Smooth muscle cell (in vitro differentiated cells): ENCODE results near the gene DDX4. TPM values are rescaled to one million over a fixed set of nuclear protein-coding genes. Genes with fewer than 3 reads are reported as not detected.

Experiments
- DNase-seq: peaks from one replicate; lab custom pipeline; 2025; ENCODE audit not compliant: unreplicated experiment; lab: John Stamatoyannopoulos, UW
- H2AFZ ChIP-seq: fragments of 200-600 bp; sonication (generic); 2 replicates; pipeline ENCODE4 v1.6.0; 2016; ENCODE audit warnings: antibody characterized with exemption, low read depth, mild to moderate bottlenecking
- H3F3A ChIP-seq: fragments of 200-600 bp; sonication (generic); 2 replicates; pipeline ENCODE4 v1.6.0; 2017; ENCODE audit warnings: antibody characterized with exemption, low read depth
- H3K27ac ChIP-seq: fragments of 200-600 bp; sonication (generic); 2 replicates; pipeline ENCODE4 v1.5.1; 2016; ENCODE audit warnings: low read depth, mild to moderate bottlenecking
- H3K27me3 ChIP-seq: fragments of 200-600 bp; sonication (generic); 2 replicates; pipeline ENCODE4 v1.6.1; 2016; ENCODE audit warnings: low read depth, mild to moderate bottlenecking
- H3K36me3 ChIP-seq: fragments of 200-600 bp; sonication (generic); 2 replicates; pipeline ENCODE4 v1.5.1; 2016; ENCODE audit warnings: low read depth
- H3K4me1 ChIP-seq: fragments of 200-600 bp; sonication (generic); 2 replicates; pipeline ENCODE4 v1.5.1; 2016; ENCODE audit warnings: low read depth
- H3K4me2 ChIP-seq: fragments of 200-600 bp; sonication (generic); 2 replicates; pipeline ENCODE4 v1.6.0; 2016; ENCODE audit warnings: mild to moderate bottlenecking
- H3K4me3 ChIP-seq: fragments of 200-600 bp; sonication (generic); 2 replicates; pipeline ENCODE4 v1.5.1; 2016; ENCODE audit warnings: mild to moderate bottlenecking
- H3K79me2 ChIP-seq: fragments of 200-600 bp; sonication (generic); 2 replicates; pipeline ENCODE4 v1.6.0; 2016; ENCODE audit warnings: low read depth, mild to moderate bottlenecking
- H3K9ac ChIP-seq: fragments of 200-600 bp; sonication (generic); 2 replicates; pipeline ENCODE4 v1.6.0; 2016; ENCODE audit warnings: low read depth
- H3K9me3 ChIP-seq: fragments of 200-600 bp; sonication (generic); replicated peaks from 2 replicates; pipeline ENCODE4 v1.5.1; 2016; ENCODE audit warnings: low read depth
- H4K20me1 ChIP-seq: fragments of 200-600 bp; sonication (generic); 2 replicates; pipeline ENCODE4 v1.6.0; 2016; ENCODE audit warnings: low read depth
- WGBS: methylation state at CpG from one replicate; pipeline ENCODE4 v1.1.7; 2016; ENCODE audit warnings: low lambda C conversion rate; 5-methylcytosine and 5-hydroxymethylcytosine counted together
- polyA plus RNA-seq: library from polyadenylated mRNA; unstranded; fragments of >200 nt; fragmentation: Nextera tagmentation; extraction: Ambion mirVana; gene quantifications from 2 replicates; pipeline ENCODE4 v1.2.1, GENCODE V29; 2016
- total RNA-seq: library from RNA; depleted of rRNA; stranded (reverse); fragments of >200 nt; gene quantifications from 2 replicates; pipeline ENCODE4 v1.2.3, GENCODE V29; 2014
- TF ChIP-seq, protein P1 (sequence below): fragments of 200-600 bp; sonication (generic); IDR thresholded peaks from 2 replicates; pipeline ENCODE4 v1.5.1; 2017; ENCODE audit warnings: borderline replicate concordance, mild to moderate bottlenecking, antibody characterized with exemption; ENCODE audit not compliant: insufficient read depth, poor library complexity, severe bottlenecking

Gene DDX4
- total and polyA plus RNA-seq, 2 experiments from 2014 or later = 0.09 TPM; not detected in 1

GRCh38 chr5:55763746-55764420 lies 26.0 kb downstream of the DDX4 start:
- WGBS = 95% methylated on average over 2 of the region's 2 CpGs
- no peaks in the 10 kb centered on the region for H3K36me3 ChIP-seq
- no peak for DNase-seq
- H3K4me1 ChIP-seq = no peaks in the 10 kb centered on the region
- H3K79me2 ChIP-seq = no peaks in the 10 kb centered on the region
- H2AFZ ChIP-seq = no peak overlapping the region
- H3K27ac ChIP-seq = no peak overlapping the region
- no peaks in the 10 kb centered on the region for H4K20me1 ChIP-seq
- no peak overlapping the region for H3K4me2 ChIP-seq
- no peaks in the 10 kb centered on the region for H3K9me3 ChIP-seq
- no peaks in the 10 kb centered on the region for H3K27me3 ChIP-seq
- H3K9ac ChIP-seq = no peak overlapping the region
- H3K4me3 ChIP-seq = no peak overlapping the region
- H3F3A ChIP-seq = no peaks in the 10 kb centered on the region
- TF ChIP-seq, protein P1, sequence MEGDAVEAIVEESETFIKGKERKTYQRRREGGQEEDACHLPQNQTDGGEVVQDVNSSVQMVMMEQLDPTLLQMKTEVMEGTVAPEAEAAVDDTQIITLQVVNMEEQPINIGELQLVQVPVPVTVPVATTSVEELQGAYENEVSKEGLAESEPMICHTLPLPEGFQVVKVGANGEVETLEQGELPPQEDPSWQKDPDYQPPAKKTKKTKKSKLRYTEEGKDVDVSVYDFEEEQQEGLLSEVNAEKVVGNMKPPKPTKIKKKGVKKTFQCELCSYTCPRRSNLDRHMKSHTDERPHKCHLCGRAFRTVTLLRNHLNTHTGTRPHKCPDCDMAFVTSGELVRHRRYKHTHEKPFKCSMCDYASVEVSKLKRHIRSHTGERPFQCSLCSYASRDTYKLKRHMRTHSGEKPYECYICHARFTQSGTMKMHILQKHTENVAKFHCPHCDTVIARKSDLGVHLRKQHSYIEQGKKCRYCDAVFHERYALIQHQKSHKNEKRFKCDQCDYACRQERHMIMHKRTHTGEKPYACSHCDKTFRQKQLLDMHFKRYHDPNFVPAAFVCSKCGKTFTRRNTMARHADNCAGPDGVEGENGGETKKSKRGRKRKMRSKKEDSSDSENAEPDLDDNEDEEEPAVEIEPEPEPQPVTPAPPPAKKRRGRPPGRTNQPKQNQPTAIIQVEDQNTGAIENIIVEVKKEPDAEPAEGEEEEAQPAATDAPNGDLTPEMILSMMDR = no peak

DNA sequence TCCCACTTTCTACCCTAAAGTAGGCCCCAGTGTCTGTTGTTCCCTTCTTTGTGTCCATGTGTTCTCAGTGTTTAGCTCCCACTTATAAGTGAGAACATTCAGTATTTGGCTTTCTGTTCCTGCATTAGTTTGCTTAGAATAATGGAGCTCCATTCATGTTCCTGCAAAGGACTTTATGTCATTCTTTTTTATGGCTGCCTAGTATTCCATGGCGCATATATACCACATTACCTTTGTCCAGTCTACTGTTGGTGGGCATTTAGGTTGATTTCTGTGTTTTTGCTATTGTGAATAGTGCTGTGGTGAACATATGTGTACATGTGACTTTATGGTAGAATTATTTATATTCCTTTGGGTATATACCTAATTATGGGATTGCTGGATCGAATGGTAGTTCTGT lies 30.4 kb downstream of the DDX4 start:
- Histone ChIP-seq H3K4me3 (no peak overlapping the region), H2AFZ (no peak overlapping the region), H4K20me1 (no peaks in the 10 kb centered on the region), H3F3A (no peaks in the 10 kb centered on the region), H3K4me1 (no peaks in the 10 kb centered on the region), H3K4me2 (no peak overlapping the region), H3K9ac (no peak overlapping the region), H3K9me3 (no peaks in the 10 kb centered on the region), H3K79me2 (no peaks in the 10 kb centered on the region), H3K27me3 (no peaks in the 10 kb centered on the region), H3K27ac (no peak overlapping the region), H3K36me3 (no peaks in the 10 kb centered on the region)
- WGBS = 94% methylated on average over 2 of the region's 2 CpGs
- no peak for DNase-seq
- TF ChIP-seq, protein P1 = no peak

- no peaks in the 10 kb centered on the region for H3K36me3 ChIP-seq
- no peak overlapping the region for H3K4me2 ChIP-seq
- H3F3A ChIP-seq = no peaks in the 10 kb centered on the region
- no peak overlapping the region for H3K27ac ChIP-seq
- no peaks in the 10 kb centered on the region for H3K4me1 ChIP-seq
- TF ChIP-seq, protein P1 = no peak
- WGBS = 93% methylated on average over 2 of the region's 2 CpGs
- no peaks in the 10 kb centered on the region for H4K20me1 ChIP-seq
- no peak overlapping the region for H2AFZ ChIP-seq
- H3K4me3 ChIP-seq = no peak overlapping the region
- no peaks in the 10 kb centered on the region for H3K79me2 ChIP-seq
- DNase-seq = no peak
- H3K27me3 ChIP-seq = no peaks in the 10 kb centered on the region
- no peak overlapping the region for H3K9ac ChIP-seq
- no peaks in the 10 kb centered on the region for H3K9me3 ChIP-seq
Observed at GRCh38 chr5:55771175-55771655, 33.4 kb downstream of the DDX4 start.

GRCh38 chr5:55773057-55773456 lies 35.2 kb downstream of the DDX4 start:
- TF ChIP-seq, protein P1 = no peak
- Histone ChIP-seq H3K4me1 (no peaks in the 10 kb centered on the region), H3K27me3 (no peaks in the 10 kb centered on the region), H4K20me1 (no peaks in the 10 kb centered on the region), H3K79me2 (no peaks in the 10 kb centered on the region), H3K4me2 (no peak overlapping the region), H3K36me3 (no peaks in the 10 kb centered on the region), H3K27ac (no peak overlapping the region), H3K4me3 (no peak overlapping the region), H3F3A (no peaks in the 10 kb centered on the region), H3K9me3 (no peaks in the 10 kb centered on the region), H2AFZ (no peak overlapping the region), H3K9ac (no peak overlapping the region)
- WGBS = 67% methylated on average over 1 of the region's 1 CpG
- no peak for DNase-seq
